RKO (cell line): ENCODE measurements around the gene IFITM5.

Experiments
- DNase-seq: peaks from one replicate; pipeline ENCODE4 v3.0.0-alpha.2; 2016; ENCODE audit warnings: low spot score

IFITM5 gene

DNA sequence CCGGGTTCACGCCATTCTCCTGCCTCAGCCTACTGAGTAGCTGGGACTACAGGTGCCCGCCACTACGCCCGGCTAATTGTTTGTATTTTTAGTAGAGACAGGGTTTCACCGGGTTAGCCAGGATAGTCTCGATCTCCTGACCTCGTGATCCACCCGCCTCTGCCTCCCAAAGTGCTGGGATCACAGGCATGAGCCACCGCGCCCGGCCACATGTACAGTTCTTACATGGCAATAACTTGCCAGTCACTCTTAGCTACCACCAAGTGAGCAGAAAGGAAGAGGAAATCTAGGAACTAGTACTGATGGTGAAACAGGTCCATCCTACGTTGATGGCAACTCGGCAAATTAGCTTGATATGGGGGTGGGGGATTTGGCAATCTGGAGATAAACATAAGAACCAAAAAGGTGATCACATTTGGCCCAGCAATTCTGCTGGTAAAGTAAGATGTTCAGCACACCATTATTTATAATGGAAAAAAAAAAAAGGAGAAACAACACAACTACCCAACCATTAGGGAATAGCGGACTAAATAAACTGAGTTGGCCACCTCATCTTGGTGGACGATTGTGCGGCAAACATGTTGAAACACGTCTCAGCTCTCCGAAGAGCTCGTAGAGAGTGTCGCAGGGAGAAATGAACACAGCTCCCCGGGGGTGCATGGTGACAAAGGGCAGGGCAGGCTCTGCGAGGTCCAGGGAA is 15.8 kb downstream of the IFITM5 start:
- no peak for DNase-seq

DNA sequence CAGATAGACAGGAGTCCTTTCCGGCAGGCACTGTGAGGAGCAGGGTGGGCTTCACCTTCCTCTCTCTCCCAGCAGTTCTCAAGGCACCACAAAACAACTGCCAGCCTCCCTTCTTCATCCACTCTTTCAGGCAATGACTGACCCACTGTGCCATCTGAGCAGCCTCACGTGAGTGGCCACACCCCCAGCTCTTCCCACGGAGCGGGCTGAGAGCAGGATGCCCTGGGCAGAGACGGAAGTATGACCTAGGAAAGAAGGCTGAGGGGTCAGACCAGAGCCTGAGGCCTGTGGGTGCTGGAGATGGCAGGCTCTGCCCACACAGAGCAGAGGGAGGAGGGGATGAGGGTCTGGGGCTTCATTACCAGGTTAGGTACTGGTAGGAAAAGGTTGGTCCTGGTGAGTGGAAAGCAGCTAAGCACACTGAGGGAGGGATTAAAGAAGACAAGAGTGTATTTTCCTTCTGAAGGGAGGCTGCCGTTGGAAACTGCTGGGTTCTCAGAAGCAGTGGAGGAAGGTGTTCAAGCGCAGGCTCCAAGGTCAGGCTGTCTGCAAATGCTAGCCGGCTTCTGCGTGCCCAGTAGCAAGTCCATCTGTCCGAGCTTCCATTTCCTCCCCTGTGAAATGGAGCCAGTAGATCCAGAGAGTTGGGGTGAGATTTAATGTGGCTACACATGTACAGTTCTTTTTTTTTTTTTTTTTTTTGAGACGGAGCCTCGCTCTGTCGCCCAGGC is 16.5 kb downstream of the IFITM5 start:
- no peak for DNase-seq

DNA sequence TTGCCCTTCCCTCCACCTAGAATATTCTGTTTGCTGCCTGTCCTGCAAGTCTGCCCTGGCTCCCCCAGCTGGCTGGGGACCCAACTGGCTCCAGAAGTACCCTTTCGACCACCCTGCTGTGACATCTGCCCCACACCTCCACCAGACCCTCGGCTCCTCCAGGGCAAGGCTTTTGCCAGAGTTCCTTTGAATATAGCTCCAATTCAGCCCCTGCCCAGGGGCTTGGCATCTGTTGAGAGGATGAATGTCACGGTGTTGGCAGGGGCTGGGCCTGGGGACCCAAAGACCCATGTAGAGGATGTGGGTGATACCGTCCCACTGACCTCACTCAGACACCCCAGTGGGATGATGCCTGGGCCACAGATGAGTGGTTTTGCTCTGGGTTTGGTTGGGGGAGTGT is 17.2 kb downstream of the IFITM5 start:
- DNase-seq, result no peak

DNA sequence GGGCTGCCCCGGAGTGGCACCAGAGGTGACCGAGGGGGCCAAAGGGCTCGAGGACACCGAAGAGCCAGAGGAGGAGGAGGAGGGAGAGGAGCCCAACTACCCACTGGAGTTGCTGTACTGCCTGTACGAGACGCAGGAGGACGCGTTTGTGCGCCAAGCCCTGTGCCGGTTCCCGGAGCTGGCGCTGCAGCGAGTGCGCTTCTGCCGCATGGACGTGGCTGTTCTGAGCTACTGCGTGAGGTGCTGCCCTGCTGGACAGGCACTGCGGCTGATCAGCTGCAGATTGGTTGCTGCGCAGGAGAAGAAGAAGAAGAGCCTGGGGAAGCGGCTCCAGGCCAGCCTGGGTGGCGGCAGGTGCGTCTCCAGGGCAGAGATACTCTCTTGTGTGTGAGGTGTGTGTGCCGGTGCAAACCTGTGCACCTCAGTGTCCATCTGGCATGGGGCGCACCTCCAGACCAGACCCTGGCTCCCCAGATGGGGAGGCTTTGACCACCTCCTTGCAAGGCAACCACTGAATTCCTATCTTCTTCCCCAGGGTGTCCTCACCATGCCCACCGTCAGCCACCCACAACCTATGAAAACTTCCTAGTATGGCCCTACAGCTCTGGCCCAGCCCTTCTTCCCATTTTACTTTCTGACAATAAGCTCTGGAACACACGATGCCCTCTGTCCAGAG is 17.7 kb downstream of the IFITM5 start:
- no peak for DNase-seq

DNA sequence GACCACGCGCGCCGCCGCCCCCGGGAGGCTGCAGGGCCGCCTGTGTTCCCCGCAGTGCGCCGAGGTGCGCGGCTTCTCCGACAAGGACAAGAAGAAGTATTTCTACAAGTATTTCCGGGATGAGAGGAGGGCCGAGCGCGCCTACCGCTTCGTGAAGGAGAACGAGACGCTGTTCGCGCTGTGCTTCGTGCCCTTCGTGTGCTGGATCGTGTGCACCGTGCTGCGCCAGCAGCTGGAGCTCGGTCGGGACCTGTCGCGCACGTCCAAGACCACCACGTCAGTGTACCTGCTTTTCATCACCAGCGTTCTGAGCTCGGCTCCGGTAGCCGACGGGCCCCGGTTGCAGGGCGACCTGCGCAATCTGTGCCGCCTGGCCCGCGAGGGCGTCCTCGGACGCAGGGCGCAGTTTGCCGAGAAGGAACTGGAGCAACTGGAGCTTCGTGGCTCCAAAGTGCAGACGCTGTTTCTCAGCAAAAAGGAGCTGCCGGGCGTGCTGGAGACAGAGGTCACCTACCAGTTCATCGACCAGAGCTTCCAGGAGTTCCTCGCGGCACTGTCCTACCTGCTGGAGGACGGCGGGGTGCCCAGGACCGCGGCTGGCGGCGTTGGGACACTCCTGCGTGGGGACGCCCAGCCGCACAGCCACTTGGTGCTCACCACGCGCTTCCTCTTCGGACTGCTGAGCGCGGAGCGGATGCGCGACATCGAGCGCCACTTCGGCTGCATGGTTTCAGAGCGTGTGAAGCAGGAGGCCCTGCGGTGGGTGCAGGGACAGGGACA is 18.4 kb downstream of the IFITM5 start:
- no peak for DNase-seq

DNA sequence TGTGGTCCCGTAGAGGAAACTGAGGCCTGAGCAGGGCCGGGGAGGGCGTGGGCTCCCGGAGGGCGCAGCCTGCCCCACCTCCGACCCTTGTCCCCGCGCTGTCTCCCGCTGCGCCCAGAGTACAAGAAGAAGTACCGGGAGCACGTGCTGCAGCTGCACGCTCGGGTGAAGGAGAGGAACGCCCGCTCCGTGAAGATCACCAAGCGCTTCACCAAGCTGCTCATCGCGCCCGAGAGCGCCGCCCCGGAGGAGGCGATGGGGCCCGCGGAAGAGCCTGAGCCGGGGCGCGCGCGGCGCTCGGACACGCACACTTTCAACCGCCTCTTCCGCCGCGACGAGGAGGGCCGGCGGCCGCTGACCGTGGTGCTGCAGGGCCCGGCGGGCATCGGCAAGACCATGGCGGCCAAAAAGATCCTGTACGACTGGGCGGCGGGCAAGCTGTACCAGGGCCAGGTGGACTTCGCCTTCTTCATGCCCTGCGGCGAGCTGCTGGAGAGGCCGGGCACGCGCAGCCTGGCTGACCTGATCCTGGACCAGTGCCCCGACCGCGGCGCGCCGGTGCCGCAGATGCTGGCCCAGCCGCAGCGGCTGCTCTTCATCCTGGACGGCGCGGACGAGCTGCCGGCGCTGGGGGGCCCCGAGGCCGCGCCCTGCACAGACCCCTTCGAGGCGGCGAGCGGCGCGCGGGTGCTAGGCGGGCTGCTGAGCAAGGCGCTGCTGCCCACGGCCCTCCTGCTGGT is 19.2 kb downstream of the IFITM5 start:
- no peak for DNase-seq

DNA sequence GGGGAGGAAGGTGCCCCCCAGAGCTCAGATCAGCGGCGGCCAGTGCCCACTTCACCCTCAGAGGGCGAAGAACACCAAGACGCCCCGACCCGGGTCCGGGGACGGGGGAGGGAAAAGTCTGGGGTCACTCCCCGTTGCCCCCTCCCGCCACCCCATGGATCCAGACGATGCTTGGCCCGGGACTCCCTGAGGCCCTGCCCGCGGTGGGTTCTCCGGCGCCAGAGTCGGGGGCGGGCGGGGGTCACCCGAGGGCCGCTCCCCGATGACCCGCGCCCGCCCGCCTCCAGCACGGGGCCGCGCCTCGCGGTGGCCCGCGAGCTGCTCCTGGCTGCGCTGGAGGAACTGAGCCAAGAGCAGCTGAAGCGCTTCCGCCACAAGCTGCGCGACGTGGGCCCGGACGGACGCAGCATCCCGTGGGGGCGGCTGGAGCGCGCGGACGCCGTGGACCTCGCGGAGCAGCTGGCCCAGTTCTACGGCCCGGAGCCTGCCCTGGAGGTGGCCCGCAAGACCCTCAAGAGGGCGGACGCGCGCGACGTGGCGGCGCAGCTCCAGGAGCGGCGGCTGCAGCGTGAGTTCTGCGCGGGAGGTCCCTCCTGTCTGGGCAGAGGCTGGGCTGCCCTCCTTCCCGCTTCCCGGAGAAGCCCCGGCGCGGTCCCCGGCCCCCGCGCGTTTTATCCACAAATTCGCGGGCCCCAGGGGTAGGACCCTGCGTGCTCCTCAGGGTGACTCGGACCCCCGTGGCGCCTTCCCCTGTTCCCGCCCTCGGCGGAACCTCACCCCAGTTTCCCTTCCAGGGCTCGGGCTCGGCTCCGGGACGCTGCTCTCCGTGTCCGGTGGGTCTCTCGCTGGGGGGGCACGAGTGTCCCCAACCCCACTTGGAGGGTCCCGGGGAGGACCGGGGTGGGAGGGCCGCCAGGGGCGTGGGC is 20.0 kb downstream of the IFITM5 start:
- DNase-seq, result no peak

DNA sequence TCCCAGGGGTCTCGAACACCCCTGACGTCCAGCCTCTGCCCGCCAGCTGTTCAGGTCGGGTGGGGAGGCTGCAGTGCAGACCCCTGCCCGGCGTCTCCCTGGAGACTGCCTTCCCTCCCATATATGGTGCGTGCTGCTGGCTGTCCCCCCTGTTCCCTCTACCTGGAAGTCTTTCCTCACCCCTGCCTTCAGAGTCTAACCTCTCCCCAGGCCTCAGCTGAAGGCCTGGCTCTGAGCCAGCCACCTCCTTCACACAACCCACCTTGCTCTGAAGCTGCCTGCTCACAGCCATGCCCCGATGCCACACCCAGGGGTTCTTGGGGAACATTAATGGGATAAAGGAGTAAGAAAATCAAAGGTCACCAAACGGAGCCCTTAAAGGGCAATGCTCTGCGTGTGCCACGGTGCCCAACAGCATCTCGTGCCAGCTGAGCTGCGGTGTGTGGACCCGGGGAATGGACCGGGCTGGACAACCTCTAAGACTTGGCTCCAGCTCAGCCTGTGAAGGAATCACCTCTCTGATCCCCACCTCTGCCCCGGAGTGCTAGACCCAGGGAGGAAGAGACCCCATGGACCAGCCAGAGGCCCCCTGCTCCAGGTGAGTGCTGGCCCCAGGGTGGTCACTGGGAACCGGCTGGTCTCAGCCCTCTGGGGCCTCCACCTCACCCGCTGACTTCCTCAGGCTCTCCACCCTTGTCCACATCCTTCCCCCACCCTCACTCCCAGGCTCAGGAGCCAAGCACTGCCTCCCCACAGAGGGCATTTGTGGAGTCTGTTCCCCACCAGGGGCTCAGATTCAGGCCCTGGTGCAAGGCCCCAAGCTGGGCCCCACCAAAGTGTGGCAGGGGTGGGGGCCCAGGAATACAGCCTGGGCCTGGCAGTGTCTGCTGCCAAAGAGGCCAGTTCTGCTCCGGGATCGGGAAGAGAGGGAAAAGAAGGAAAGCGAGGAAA is 21.1 kb downstream of the IFITM5 start, which contains the start of gene NLRP6:
NLRP6 (plus strand) TSS at position 407 of the 951 bp plus-strand sequence; CDS start at position 570, 163 bp downstream.
- DNase-seq, result no peak

DNA sequence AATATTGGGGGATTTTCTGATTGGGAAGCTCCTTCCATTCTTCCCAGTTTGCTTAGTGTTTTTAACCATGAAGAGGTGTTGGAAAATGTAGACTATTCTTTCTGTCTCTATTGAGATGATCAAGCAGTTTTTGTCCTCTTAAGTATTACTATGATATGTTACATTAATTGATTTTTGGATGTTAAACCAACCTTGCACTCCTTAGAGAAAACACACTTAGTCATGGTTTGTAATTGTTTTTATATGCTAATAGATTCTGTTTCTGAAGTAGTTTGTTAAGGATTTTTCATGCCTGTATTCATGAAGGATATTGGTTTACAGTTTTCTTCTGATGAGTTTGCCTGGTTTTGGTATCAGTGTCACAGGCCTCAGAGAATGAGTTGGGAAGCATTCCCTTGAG is 23.1 kb downstream of the IFITM5 start:
- DNase-seq, result no peak

DNA sequence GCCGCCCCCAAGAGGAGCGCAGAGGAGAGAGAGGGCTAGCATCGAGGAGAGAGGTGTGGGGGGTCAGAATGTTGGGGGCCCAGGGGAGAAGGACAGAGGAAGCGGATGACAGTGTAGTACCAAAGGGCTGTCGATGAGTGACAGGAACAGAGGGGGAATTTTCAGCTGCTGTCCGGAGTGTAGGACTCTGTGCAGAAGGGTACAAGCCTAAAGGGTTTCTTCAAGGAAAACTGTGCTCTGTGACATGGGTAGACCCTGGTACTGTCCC is 26.5 kb downstream of the IFITM5 start:
- no peak for DNase-seq

DNA sequence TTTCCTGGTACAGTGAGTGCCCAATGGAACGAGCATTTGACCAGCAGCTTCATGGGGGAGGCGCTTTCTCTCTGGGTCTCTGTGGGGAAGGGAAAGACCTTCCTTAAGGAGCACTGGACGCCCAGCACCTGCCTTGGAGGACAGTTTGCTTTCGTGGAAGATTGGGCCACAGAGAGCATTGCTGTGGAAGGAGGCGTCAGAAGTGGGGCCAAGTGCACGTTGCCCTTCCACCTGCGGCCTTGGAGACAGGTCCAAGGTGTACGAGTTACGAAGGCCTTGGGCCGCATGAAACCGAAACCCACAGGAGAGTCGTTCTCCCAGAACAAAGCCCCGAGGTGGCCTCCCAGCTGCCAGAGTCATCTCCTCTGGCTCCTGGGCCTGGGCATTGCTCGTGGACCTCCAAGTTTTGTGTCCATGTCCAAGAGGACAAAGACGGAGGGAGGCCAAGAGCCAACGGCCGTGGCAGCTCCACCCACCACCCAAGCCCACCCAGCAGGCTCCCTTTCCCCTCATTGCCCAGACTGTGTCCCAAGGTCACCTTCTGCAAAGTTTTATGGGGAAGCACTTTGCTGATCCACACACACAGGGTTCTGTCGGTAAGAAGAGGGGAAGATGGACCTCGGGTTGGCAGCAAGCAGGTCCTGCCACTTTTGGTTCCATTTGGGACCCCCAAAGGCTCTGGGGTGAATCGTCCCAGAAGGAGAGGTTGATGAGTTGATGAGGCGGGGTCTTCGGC is 27.0 kb downstream of the IFITM5 start:
- DNase-seq, result no peak

DNA sequence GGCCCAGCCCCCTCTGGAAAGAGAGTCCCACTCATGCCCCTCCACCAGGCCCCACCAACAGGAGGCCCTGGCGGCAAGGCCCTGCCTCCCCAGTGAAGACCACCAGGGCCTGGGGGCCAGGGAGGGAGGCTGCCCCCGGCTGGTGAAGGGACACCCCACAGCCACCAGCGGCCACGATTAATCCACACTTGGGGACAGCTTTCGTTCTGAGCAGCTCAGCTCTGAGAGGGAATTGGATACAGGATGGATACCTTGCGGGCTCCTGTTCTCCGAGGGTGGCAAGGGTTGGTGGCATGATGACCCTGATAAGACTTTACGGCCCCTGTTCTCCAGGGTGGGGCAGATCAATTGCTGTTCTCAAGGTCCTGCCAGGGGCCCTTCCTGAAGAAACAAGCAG is 28.0 kb downstream of the IFITM5 start:
- no peak for DNase-seq

DNA sequence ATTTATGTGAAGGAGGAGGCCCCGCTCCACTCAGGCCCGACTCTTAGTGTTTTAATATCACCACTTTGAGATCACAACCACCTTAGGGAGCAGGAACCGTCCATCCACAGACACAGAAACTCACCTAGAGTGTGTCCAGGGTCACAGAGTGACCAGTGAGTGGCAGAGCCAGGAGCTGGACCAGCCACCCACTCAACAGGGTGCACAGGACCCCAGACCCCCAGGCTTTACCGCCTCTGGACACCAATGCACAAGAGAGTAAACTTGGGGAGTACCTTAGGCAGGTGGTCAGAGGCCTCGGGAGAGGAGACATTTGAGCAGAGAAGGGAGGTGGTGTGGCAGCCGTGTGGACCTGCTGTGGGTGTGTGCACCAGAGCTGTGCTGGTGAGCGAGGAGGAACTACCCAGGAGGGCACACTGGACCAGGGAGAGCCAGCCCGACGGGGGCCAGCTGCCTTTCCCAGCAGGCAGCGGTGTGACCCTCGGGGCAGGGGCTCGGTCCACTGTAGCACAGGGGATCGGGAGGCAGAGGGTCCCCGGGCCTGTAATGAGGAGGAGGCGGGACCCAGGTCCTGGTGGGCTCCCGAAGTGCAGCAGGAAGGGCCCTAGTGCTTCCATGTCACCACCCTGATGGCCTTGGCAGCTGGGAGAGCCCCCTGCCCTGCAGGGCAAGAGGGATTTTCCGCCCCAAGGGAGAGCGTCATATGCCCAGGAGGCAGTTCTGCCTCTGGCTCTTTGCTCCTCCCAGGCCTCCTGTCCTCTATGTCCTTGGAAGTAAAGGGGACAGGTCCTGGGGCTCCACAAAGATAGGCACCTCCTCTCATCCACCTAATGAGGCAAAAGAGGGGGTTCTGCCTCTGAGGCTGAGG is 28.6 kb downstream of the IFITM5 start:
- no peak for DNase-seq

DNA sequence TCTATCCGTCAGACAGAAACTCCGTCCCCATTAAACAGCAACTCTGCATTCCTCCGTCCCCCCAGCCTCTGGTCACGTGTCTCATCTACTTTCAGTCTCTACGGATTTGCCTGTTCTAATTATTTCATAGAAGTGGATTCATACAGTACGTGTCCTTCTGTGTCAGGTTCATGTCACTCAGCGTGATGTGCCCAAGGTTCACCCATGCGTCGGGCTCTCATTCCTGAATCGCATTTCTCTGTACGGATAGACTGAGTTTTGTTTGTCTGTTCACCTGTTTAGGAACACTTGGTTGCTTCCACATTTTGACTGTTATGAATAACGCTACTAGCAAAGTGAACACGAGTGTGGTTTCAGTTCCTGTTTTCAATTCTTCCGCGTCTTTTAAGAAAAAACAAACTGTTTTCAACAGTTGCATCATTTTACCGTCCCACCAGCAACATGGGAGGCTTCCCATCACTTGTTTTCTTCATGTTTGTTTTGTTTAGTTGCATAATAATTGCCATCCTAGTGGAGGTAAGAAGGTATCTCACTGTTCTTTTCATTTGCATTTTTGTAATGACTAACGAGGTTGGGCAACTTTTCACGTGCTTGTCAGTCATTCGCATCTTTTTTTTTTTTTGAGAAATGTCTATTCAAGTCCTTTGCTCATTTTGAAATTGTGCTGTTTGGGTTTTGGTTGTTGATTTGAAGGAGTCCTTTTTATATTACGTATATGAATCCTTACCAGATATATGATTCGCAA is 30.0 kb downstream of the IFITM5 start:
- peak; percentile 65 for DNase-seq

DNA sequence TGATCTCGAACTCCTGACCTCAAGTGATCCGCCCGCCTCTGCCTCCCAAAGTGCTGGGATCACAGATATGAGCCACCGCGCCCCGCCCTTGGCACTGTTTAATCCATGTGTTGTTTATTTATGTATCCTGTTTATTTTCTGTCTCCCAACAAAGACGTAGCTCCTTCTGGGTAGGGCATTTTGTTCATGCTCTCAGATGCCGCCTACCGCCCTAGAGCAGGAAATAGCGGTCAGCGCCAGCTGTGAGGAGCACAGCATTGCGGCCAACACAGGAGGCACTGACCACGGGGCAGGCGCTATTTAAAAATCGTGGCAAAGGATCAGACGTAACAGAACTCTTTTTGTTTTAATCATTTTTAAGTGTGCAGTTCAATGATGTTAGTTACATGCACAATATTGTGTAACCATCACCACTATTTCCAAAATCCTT is 30.6 kb downstream of the IFITM5 start:
- peak; percentile 78 for DNase-seq

DNA sequence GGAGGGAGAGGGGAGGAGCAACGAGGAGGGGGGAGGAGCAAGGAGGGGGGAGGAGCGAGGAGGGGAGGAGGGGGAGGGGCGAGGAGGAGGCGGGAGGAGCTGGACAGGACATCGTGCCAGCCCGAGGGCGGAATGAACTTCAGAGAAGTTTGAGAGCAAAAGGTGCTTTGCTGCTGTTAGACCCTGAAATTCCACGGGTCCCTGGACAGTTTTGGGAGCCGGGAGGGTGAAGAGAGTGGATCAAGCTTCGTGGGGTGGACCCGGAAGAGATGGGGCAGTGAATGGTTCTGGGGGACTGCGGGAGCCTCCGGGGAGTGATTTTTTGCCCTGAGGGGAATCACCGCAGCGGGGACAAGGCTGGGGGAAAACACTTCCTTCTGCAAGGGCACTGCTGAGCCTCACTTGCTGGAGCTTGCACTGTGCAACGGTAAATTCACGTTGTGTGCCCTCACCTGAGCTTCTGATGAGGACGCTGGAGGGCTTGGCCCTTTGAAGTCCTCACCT is 31.8 kb downstream of the IFITM5 start:
- DNase-seq, result no peak
